Uterus (tissue), 2 donors: ENCODE results near the gene ANKRD42.

Experiments
- POLR2A ChIP-seq, 2 donors: fragments of 450-650 bp; IDR thresholded peaks; one replicate each; pipeline ENCODE4 v1.6.1; 2016; ENCODE audit warnings: antibody characterized with exemption in 2 of 2, mild to moderate bottlenecking in 1 of 2, moderate library complexity in 1 of 2
- TF ChIP-seq, protein P1 (sequence below), 4 experiments: fragments of 200-600 bp in 2 of 4; fragments of 450-650 bp in 2 of 4; sonication (generic) in 2 of 4; IDR thresholded peaks; one replicate each; pipeline ENCODE4 v1.5.1; 2016 to 2019; ENCODE audit warnings: antibody characterized with exemption in 4 of 4, mild to moderate bottlenecking in 2 of 4, moderate library complexity in 1 of 4

- TF ChIP-seq, protein P1, sequence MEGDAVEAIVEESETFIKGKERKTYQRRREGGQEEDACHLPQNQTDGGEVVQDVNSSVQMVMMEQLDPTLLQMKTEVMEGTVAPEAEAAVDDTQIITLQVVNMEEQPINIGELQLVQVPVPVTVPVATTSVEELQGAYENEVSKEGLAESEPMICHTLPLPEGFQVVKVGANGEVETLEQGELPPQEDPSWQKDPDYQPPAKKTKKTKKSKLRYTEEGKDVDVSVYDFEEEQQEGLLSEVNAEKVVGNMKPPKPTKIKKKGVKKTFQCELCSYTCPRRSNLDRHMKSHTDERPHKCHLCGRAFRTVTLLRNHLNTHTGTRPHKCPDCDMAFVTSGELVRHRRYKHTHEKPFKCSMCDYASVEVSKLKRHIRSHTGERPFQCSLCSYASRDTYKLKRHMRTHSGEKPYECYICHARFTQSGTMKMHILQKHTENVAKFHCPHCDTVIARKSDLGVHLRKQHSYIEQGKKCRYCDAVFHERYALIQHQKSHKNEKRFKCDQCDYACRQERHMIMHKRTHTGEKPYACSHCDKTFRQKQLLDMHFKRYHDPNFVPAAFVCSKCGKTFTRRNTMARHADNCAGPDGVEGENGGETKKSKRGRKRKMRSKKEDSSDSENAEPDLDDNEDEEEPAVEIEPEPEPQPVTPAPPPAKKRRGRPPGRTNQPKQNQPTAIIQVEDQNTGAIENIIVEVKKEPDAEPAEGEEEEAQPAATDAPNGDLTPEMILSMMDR (IDR thresholded peaks at IDR 0.05) = no peak
- TF ChIP-seq POLR2A (IDR thresholded peaks at IDR 0.05) = no peak
Measured at GRCh38 chr11:83256602-83257340, 63.3 kb downstream of the ANKRD42 start.
